ENCODE results near the gene ZNF280D.

- TF ChIP-seq CTCF (IDR thresholded peaks at IDR 0.05) (no peak), POLR2A (IDR thresholded peaks at IDR 0.05) (no peak)
Observed at GRCh38 chr15:56765251-56765650, 31.9 kb upstream of the ZNF280D start.

Data from adrenal gland (tissue), 5 donors.